HEK293T (cell line): ENCODE results near the gene TBATA.

Experiments used
- ARNT ChIP-seq: fragments of 450-650 bp; IDR thresholded peaks from 2 replicates; pipeline ENCODE4 v1.6.1; 2017; ENCODE audit warnings: mild to moderate bottlenecking
- BHLHE40 ChIP-seq: fragments of 450-650 bp; IDR thresholded peaks from 2 replicates; pipeline ENCODE4 v1.6.1; 2016; ENCODE audit warnings: mild to moderate bottlenecking, moderate library complexity, borderline replicate concordance
- CTBP1 ChIP-seq: fragments of 450-650 bp; IDR thresholded peaks from 2 replicates; pipeline ENCODE4 v1.6.1; 2016; ENCODE audit warnings: borderline replicate concordance
- FOXA1 ChIP-seq: fragments of 450-650 bp; IDR thresholded peaks from 2 replicates; pipeline ENCODE4 v1.6.1; 2016; ENCODE audit warnings: mild to moderate bottlenecking
- FOXM1 ChIP-seq: fragments of 450-650 bp; IDR thresholded peaks from 2 replicates; pipeline ENCODE4 v1.6.1; 2017; ENCODE audit warnings: mild to moderate bottlenecking, borderline replicate concordance
- L3MBTL2 ChIP-seq: fragments of 450-650 bp; conservative IDR thresholded peaks from 2 replicates; pipeline ENCODE4 v1.6.1; 2016; ENCODE audit warnings: mild to moderate bottlenecking
- NFRKB ChIP-seq: fragments of 450-650 bp; IDR thresholded peaks from 2 replicates; pipeline ENCODE4 v1.6.1; 2016; ENCODE audit warnings: mild to moderate bottlenecking, moderate library complexity
- SP1 ChIP-seq: fragments of 450-650 bp; IDR thresholded peaks from 2 replicates; pipeline ENCODE4 v1.6.1; 2017
- SUZ12 ChIP-seq: fragments of 450-650 bp; IDR thresholded peaks from 2 replicates; pipeline ENCODE4 v1.6.1; 2016; ENCODE audit warnings: mild to moderate bottlenecking
- TARDBP ChIP-seq: fragments of 450-650 bp; IDR thresholded peaks from 2 replicates; pipeline ENCODE4 v1.6.1; 2016
- TF ChIP-seq, protein P1 (sequence below): fragments of 450-650 bp; IDR thresholded peaks from 2 replicates; pipeline ENCODE4 v1.6.1; 2016

DNA sequence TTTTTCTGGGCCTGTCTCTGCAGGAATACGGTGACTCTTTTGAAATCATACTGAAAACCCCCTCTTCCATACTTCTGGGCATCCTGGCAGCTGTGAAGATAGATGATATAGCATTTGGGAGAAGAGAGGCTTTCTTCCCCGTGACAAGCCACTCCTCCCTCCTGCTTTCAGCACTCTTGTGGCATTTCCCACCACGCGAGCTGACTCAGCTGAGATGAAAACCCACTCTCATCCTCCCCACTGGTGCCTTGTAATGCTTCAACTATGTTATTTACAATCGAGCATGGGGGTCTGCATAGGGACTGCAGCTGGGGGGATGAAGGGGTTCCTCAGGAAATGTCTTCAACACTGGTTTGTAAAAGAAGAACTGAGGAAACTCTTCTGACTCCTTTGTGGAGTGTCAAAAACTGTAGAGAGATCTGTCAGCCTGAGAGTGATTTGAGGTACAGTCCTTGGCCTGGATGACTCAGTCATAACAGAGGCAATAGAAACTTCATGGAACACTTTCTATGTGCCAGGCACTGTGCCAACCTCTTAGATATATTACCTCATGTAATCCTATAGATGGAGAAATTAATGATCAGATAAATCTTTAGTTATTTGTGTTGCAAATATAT is 1.7 kb upstream of the TBATA start:
- TF ChIP-seq L3MBTL2: no peak
- no peak for TF ChIP-seq FOXM1
- TF ChIP-seq SUZ12: no peak
- no peak for TF ChIP-seq NFRKB
- no peak for TF ChIP-seq CTBP1
- no peak for TF ChIP-seq SP1
- no peak for TF ChIP-seq TARDBP
- no peak for TF ChIP-seq BHLHE40
- TF ChIP-seq ARNT: no peak
- TF ChIP-seq, protein P1, sequence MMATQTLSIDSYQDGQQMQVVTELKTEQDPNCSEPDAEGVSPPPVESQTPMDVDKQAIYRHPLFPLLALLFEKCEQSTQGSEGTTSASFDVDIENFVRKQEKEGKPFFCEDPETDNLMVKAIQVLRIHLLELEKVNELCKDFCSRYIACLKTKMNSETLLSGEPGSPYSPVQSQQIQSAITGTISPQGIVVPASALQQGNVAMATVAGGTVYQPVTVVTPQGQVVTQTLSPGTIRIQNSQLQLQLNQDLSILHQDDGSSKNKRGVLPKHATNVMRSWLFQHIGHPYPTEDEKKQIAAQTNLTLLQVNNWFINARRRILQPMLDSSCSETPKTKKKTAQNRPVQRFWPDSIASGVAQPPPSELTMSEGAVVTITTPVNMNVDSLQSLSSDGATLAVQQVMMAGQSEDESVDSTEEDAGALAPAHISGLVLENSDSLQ: no peak
- TF ChIP-seq FOXA1: no peak
